Astrocyte of the cerebellum (primary cell): ENCODE measurements around the gene SHCBP1.
A peak's percentile ranks its signal among the peaks of the same experiment; 100 is the strongest.

Source experiments
- DNase-seq: peaks from one replicate; pipeline ENCODE4 v3.0.0-alpha.2; 2011; ENCODE audit warnings: low read depth
- H3K4me3 ChIP-seq: 2 replicates; pipeline ENCODE4 v1.5.1; 2011; ENCODE audit warnings: mild to moderate bottlenecking, low read depth, low read length, moderate library complexity
- CTCF ChIP-seq: IDR thresholded peaks from 2 replicates; pipeline ENCODE4 v1.5.1; 2012; ENCODE audit warnings: low read length, low read depth, moderate library complexity, mild to moderate bottlenecking; ENCODE audit errors: missing control alignments
- in situ Hi-C: cut with HindIII; loops from 2 replicates; pipeline ENCODE4 v1.10.0; 2017; ENCODE audit warnings: low sequenced_read_pairs

Gene SHCBP1

GRCh38 chr16:46621934-46622676 lies 926 bp upstream of the SHCBP1 start:
- no peak overlapping the region for H3K4me3 ChIP-seq
- no peak for TF ChIP-seq CTCF
- in situ Hi-C loops = no loop called here
- DNase-seq = no peak

- peak overlapping the region; percentile 83 for H3K4me3 ChIP-seq
- TF ChIP-seq CTCF = no peak
- in situ Hi-C loops = no loop called here
- no peak for DNase-seq
Measured at GRCh38 chr16:46620266-46621005, 743 bp downstream of the SHCBP1 start.

GRCh38 chr16:46618516-46618915 lies 2.7 kb downstream of the SHCBP1 start:
- no peak for DNase-seq
- H3K4me3 ChIP-seq = no peak overlapping the region
- no peak for TF ChIP-seq CTCF
- in situ Hi-C loops = no loop called here

GRCh38 chr16:46614006-46614405 lies 7.2 kb downstream of the SHCBP1 start:
- H3K4me3 ChIP-seq = no peak overlapping the region
- no peak for TF ChIP-seq CTCF
- in situ Hi-C loops = no loop called here
- no peak for DNase-seq

GRCh38 chr16:46613352-46613751 lies 7.8 kb downstream of the SHCBP1 start:
- no peak for DNase-seq
- no peak for TF ChIP-seq CTCF
- in situ Hi-C loops = no loop called here
- no peak overlapping the region for H3K4me3 ChIP-seq

GRCh38 chr16:46612121-46612520 lies 9.1 kb downstream of the SHCBP1 start:
- no peak overlapping the region for H3K4me3 ChIP-seq
- DNase-seq = no peak
- in situ Hi-C loops = no loop called here
- no peak for TF ChIP-seq CTCF
